CD4-positive, alpha-beta T cell treated with Interferon gamma for 1 hour (primary cell): ENCODE data around the gene ADAM10.
"Not testable (repeated sequence)": the region's sequence is repeated elsewhere in the genome, so short reads cannot be mapped to it uniquely, and the experiment has no call there.

Experiments
- DNase-seq: peaks from one replicate; pipeline ENCODE4 v3.0.0-alpha.2; 2020

ADAM10 gene

DNA sequence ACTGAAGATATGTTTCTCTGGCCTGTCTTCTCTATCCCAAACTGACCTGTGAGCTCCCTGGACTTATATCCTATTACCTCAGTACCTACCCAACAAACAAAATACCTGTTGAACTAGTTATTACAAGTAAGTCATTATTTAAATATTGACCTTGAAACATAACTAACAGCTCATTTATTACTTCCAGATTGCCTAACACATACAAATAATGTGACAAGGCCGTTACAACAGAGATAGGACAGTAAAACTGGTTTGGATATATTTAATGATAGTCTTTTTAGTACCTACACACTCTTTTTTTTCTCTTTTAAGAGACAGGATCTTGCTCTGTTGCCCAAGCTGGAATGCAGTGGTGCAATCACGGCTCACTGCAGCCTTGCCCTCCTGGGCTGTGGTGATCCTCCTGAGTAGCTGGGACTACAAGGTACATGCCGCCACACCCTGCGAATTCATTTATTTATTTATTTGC lies 145.0 kb downstream of the ADAM10 start:
- no peak for DNase-seq

DNA sequence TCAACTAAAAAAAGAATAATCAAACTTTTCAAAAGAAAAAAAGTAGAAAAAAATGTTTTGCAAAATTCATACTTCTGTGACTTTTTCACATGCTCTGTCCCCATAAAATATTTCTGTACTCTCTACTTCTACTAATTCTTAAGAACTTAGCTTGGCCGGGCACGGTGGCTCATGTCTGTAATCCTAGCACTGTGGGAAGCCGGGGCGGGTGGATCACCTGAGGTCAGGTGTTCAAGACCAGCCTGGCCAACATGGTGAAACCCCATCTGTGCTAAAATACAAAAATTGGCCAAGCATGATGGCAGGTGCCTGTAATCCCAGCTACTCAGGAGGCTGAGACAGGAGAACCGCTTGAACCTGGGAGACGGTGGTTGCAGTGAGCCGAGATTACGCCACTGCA lies 145.6 kb downstream of the ADAM10 start:
- DNase-seq: not testable (repeated sequence)

DNA sequence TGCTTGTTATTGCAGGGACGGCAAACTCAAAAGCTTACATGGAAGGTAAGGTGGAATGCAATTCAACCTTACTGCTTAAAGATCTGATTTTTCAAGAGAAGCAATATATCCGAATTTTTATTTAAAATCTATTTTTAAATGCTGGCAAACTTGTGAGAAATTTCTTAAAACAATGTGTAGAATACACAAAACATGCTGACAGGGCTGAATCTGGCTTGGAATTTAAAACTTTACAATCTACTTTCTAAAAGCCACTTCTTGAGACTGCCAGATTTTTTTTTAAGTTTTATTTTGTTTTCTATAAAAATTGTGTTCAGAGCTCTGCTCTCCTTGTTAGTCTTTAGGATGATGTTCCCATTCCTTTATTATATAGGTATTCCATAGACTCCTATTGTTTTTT lies 146.7 kb downstream of the ADAM10 start:
- DNase-seq: no peak

DNA sequence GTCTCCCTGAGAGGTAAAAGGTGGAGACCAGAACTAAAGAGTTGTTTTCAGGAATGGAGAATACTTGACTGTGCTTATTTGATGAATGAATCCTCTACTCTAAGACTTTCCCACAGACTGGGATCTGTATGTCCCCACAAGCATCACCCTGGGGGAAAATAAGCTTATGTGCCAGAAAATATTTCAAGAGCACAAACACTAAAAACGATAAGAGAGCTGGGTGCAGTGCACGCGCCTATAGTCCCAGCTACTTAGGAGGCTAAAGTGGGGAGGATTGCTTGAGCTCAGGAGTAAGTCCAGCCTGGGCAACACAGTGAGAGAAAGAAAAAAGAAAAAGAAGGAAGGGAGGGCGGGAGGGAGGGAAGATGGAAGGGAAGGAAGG lies 150.7 kb downstream of the ADAM10 start:
- no peak for DNase-seq

DNA sequence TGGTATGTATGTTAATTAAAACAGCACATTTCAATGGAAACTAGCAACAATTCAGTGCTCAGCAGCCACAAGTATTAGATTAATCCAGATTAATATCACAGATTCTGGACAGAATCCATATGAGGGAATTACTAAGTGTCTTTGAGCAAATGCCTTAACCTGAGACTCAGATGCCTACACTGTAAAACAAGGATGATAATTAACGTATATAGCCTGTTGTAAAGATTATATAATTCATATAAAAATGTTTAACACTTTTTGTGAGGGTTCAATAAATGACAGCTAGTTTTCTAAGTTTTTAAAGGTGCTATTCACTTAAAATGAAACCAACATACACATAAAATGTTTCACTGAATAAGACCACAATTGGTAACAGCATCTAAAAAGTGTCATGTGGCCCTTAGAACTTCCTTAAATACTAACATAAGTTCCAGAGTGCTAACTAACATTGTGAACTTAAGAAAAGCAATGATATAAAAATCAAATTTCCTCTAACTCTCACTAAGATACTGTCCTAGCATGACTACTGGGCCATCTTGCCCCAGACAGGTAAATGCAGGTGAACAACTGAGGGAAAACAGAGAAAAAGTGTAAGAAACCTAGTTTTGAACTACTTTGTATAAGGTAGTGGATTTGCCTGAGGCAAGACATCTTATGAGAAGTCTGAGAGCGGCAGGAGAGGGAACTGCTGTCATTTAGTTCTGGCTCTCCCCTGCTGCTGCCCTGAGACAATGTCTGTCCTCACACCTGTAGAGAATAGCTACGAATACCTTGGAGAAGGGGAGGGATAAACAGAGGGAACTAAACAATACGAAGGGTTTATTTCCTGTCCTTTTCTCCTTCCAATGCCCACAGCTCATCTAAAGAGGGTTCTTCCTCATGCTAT lies 151.3 kb downstream of the ADAM10 start:
- no peak for DNase-seq

DNA sequence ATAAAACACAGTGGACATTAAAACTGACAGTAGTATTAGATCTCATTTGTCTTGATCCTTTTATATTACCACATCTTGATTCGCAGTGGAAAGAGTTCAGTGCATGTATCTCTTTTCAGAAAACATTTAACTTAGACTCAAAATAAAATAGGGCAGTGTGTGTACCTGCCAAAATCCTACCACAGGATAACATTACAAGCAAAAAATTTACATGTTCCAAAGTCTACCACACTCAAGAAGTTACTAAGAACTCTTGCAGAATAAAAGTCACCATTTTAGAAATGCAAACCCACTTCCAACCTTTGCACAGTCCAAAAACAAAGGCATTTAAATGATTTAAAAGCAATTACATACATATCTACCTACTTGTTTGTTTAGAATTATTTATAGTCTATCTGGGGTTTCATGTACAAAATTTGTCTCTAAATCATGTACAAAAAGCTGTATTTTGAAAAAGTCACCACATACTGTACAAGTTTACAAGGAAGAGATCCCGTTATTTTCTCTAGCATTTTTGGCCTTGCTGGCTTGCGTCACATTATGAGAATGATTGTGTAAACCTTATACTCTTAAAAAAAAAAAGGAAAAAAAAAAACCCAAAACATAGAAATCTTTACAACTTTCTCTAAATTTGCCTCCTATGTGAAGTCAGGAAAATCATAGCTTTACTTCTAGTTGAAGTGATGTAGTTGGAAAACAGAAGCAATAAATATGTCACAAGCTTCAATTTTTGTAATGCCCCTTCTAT lies 153.8 kb downstream of the ADAM10 start:
- no peak for DNase-seq

DNA sequence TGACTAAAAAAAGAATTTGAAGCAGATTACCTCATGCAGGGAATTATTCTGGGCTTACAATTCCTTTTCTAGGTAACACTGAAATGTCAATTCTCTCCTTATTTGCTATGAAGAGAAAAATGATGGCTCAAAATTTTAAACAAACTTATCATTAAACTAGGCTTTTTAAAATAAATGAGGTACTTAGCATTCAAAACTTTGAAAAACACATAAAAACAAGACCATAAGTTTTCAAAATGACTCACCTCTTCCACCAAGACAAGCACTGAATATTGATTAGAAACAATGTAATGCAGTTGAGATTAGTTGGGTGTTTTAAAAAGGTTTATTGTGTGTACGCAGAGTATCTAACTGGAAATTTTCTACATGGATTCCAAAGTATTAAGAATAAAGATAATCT lies 154.6 kb downstream of the ADAM10 start:
- DNase-seq: no peak

DNA sequence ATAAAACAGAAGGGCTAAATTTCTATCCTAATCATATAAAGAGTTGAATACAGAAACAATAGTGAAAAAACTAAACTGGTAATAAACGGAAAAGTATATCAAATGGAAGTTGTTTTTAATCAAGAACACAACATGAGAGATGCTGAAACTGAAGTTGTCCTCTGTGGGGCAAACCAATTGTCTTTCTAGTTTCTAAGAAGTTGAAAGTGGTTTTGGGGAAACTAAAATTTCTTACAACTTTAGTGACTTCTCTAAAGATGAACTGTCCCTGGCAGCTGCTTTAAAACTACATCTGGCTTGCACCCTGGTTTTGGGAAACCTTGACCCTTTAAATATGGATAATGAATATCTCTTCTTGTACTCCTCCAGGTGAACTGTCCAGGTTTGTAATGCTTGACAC lies 155.6 kb downstream of the ADAM10 start:
- no peak for DNase-seq

DNA sequence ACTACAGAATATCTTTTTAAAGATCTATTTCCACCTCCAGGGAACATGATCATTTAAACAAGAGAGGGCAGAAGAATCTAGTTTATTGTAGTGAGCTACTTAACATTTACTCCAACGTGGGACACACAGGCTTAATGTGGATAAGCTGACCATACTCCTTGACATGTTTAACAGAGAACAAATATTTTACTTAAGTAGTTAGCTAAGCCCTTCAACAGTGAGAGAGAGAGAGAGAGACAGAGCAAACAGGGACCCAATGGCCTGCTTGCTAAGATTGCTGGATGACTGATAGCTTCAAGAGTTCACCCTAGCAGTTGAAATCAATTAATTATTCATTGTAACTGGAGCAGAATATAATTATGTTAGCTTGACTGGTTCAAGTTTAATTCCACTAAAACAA lies 158.6 kb downstream of the ADAM10 start:
- DNase-seq: no peak

DNA sequence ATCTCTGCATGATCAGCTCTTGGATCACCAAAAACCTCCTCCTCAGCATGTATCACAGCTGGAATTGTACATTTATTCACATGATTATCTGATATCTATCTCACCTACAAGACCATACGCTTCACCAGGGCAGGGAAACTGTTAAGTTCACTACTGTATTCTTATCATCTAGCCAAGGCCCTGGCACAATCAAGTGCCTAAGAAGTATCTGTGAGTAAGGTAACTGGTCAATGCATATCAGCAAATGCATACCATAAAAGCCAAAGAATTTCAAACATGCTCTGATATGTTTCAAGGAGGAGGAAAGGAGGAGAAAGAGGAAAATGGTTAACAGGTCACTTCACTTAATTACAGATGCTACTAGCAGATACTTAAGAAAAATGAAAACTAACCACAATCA lies 159.3 kb downstream of the ADAM10 start:
- DNase-seq: no peak

DNA sequence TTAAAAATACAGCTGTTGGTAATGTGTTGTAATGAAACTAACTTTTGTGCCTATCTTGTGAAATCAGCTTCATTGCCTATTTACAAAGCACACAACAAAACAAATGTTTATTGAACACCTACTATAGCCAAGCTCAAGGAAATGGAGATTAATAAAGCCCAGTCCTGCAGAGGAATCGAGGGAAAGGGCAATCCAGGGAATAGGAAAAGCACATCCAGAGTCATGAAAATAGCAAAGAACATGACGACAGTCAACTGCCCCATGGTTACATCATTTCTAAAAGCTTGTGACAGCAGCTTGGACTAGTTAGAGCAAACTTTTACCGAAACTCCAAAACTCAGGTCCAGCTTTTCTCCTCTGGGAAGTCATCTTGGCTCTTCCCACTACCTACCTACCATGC lies 160.5 kb downstream of the ADAM10 start:
- DNase-seq: no peak

DNA sequence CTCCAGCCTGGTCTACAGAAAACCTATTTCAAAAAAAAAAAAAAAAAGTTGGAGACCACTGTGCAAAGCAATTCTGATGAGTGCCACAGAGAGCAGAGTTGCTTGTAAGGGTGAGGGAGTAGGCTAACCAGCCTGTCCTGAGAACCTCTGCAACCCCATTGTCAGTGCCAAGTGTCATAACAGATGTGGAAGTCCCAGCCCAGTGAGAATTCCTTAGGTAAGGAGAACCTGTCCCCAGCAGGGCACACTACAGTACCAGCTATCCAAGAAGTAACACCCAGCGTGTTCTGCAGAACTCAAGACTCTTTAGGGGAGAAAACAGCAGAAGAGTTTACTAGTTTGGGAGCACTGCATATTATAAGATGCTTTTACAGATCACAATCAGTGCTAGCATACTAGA lies 161.4 kb downstream of the ADAM10 start:
- no peak for DNase-seq

DNA sequence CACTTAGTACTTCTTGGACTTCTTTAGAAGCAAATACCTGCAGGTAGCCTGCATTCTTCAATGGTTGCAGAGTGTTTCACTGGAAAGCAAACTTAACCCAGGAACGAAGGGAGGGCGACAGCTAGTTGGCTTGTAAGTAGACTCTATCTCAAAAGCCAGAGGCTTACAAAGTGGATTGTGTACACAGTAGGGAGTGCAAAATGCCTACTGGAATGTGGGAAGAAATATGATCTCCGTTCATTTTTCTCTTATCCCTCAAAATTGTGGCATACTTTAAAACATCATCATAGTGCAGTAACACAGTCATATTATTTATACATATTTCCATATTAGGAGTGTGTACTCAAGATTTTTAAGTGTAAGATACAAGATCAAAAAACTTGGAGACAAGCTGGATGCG lies 162.0 kb downstream of the ADAM10 start:
- DNase-seq: no peak

DNA sequence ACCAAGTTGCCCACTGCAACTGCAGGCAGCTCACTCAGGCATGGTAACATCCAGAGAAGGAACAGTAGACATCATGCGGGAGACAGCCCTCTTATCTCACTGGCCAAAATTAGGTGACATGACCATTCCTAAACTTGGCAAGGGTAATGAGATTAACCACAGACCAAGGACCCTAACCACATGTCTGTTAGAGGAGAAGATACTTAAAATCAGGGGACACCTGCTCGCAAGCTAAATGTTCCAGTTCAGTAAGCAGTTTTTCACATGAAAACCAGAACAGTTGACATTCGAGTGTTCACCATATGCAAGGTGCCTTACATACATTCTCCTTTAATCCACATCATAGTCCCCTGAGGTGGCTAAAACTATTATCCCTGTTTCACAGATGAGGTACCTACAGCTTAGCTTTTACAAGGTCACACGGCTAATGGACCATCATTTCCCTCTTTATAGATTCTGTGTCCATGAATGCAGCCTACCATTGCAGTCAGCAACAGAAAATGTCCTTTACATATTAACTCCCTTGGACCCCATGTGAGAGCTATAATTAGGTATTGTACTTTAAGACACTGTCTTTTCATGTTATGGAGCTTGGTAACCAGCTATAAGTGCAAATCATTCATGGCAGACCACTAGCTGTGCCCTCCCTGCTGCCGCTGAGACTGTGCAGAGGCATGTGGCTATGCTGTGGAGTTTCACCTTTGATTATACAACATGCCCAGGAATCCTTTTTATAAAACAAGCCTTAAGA lies 163.6 kb downstream of the ADAM10 start:
- DNase-seq: no peak

DNA sequence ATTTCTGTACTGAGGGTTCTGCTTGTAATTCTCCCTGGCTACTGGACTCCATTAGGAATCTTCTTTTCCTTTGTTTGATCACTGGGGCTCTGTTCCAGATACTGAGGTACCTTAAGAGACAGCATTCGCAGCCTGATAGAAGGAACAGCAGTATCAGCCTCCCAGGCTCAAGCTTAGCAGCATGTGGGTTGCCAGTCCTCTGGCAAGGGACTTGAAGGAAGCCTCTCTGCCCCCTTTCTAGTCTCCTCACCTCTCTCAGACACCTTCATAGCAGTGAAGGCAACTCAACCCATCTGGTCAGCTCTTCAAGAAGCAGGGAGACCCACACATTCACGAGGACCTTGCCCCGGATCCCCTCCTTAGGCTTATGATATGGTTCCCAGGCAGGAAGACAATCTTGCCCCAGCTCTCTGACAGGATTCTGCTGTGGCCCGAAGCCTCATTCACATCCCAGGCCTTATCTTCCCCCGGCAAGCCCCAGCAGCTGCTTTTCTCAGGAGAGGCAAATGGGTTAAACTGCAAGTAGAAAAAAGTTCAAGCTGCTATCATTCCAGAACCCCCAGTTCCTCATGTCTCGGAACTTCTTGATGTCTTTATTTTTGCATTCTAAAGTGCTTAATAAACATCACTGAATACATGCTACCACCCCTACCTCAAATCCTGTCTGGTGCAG lies 164.6 kb downstream of the ADAM10 start:
- DNase-seq: no peak

DNA sequence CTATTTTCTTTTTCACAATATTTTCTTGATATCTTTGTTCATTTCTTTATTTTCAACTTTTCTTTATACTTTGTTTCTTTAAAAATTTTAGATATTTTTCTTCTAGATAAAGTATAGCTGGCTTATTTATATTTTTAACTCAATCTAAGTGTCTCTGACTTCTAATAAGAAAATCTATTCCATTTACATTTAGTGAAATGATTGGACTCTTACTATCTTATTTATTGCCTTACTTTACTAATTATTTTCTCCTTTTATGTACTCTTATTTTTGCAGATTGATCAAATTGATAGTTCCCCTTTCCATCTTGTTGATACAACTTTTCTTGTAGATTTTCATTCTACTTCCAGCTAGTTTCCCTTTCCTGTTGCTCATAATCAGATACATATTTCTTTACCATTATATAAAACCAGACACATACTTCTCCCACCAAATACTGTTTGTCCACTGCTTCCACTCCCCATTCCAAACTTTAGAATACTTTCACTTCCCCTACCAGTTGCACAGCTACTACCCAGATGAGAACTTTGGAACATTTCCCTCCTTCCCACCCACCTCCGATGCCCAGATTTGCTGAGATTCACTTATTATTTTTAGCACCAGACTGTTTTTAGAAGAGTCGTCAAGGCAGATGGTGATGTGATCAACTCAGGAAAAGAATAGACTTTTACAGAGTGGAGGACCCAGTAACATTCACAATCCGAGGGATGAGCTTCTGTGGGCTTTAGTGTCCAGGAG lies 166.2 kb downstream of the ADAM10 start:
- DNase-seq: no peak

DNA sequence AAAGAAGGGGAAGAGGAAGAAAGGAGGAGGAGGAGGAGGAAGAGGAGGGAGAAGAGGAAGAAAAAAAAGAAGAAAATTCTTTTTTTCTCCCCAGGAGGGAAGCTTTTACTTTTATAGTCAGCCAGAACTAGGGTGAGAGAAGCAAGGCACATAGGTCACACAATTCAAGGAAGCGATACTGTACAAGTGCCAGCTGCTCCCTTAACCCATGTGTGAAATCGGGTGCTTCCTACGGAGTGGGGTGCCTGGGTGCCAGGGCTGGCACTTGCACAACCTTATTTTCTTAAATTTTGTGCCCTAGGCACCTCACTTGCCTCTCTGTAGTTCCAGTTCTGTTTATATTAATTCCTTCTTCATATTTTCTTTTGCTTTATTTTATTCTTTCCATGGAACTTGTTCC lies 167.3 kb downstream of the ADAM10 start:
- no peak for DNase-seq

DNA sequence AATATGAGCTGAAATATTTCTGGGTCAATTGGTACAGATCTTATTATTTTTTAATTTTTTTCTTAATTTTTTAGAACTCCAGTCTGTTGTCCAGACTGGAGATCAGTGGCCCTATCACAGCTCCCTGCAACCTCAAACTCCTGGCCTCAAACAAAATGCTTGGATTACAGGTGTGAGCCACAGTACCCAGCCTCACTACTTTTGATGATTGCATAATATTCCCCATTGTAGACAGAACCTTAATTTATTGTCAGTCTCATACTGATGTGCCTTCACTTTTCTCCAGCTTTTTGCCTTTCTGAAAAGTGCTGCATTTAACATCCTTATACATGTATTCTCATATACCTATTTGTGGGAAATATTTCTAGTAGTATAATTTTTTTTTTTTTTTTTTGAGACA lies 172.8 kb downstream of the ADAM10 start:
- DNase-seq: no peak

DNA sequence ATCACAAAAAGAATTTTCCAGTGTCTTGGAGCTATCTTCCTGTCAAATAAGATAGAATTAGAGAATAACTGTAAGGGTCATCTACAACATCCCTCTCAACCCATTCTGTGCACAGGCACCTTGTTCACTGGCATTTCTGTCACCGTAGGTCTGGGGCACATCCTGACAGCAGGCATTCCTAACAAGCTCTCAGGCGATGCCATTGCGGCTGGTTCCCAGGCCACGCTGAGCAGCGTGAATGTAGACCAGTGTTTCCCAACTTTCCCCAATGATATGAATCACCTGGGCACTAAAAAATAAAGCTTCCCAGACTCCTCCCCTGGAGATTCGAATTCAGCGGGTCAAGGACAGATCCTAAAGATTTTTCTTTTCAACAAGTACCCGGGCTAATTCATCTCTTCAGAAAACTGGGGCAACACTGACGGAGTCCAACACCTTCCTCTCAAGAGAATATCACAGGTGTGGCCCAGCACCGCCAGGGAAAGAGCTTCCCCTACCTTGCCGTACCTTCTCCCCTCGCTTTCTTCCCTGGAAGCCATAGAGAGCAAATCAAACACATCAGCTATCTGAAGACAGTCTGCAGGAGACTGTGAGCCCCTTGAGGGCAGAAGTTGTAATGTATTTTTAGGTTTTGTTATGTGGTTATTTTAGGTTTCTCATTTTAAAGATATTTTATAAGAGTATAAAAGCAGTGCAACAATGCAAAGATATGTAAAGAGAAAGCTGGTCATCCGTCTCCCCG lies 174.3 kb downstream of the ADAM10 start:
- DNase-seq: no peak

DNA sequence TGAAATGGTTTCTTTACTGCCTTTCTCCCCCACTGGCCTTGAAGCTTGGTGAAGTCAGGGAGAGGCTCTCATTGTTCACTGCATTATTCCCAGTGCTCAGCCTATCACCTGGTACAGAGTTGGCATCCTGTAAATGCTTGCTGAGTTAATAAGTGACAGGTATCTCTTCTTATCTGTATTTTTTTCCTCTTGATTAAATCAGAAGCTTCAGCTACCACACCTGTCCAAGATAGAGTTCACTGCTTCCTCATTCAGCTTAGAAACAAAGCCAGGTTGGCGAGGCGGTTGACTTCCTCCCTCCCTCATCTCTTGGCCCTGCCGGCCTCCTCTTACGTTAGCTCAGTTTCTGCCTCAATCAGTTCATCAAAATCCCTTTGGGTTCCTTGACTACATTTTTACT lies 174.9 kb downstream of the ADAM10 start:
- no peak for DNase-seq

DNA sequence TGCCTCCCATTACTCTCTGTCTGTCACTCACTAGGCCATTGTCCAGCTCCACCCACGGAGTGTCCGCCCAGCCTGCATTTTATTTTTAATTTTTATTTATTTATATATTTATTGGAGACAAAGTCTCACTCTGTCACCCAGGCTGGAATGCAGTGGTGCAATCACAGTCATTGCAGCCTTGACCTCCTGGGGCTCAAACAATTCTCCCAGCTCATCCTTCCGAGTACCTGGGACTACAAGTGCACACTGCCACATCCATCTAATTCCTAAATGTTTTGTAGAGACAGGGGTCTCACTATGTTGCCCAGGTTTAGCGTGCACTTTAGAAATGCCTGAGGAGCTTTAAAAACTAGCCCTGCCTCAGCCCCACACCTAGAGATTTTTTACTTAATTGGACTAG lies 176.2 kb downstream of the ADAM10 start:
- no peak for DNase-seq

DNA sequence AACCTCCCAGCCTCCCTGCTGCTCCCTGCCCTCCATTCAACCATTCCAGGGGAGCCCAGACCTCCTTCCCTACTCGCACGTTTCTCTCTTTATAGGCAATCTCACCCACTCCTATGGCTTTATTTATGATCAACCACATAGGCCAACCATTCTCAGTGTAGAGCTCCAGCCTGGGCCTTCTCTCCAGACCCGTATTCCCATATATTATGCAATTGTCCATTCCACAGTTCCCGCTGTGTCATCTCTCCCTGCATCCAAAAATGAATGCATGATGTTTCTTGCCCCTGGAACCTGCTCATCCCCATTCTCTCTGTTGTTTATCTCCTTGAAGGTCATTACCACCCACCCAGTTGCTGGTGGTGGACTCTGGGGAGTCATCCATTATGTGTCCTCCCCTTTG lies 177.0 kb downstream of the ADAM10 start:
- DNase-seq: no peak
